ENCODE results near the gene KCNH1.

Gene KCNH1

GRCh38 chr1:210652329-210652954 lies 481.5 kb downstream of the KCNH1 start:
- Histone ChIP-seq H3K36me3 (ENCODE audit: control insufficient read depth, insufficient read depth, low read length) (no peaks in the 10 kb centered on the region), H3K4me1 (ENCODE audit: control insufficient read depth, insufficient read depth, low read length) (no peaks in the 10 kb centered on the region), H3K9ac (ENCODE audit: low read length) (no peak overlapping the region), H3K27me3 (ENCODE audit: control insufficient read depth, insufficient read depth, low read length) (no peaks in the 10 kb centered on the region), H3K4me3 (ENCODE audit: low read length) (no peak overlapping the region), H3K9me3 (ENCODE audit: control insufficient read depth, low read length) (no peaks in the 10 kb centered on the region)

DNA sequence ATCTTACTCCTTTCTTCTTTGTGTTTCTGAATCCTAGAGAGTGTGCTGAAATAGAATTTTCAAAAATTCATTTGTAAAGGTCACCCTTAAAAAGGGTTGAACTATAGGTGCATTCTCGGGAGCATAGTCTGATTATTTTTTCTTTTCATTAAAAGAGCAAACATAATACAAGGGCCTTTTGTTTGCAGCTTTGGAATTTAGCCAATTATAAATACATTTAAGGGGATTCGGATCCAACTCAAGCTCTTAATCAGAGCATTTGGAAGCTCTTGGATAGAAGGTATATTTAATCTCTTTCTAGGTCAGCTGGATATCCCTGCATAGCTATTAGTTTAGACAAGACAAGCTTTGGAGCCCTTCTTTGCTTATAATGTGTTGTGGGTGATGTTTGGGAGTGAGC lies 483.5 kb downstream of the KCNH1 start:
- Histone ChIP-seq H3K9me3 (ENCODE audit: control insufficient read depth, low read length) (no peaks in the 10 kb centered on the region), H3K27me3 (ENCODE audit: control insufficient read depth, insufficient read depth, low read length) (no peaks in the 10 kb centered on the region), H3K36me3 (ENCODE audit: control insufficient read depth, insufficient read depth, low read length) (no peaks in the 10 kb centered on the region)

DNA sequence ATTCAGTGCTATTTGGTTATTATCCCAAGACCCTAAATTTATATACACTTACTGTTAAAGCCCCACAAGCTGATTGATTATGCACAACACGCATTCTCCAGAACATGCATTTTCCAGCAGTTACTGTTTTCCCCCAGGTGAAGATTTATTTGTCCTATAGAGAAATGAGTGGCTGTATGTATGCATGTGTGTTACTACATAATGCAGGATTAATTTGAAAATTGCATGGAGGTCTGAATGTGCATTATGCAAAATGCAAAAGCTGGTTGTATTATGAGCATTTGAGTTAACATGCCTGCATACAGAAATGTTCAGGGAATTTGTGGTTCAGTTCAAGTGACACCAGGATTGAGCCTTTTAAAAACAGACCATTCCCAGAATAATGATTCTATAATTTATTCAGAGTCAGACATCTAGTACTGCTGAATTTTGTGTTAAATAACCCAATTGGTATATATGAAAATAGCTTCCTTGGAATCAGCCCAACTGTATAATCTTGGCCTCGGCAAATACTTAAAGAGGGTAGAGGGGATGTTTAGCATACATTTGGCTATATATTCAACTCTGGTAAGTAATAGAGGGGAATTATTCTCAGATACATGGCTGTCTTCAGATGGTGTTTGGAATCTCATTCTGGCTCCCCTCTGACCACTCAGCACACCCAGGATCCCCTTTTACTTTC lies 485.2 kb downstream of the KCNH1 start:
- Histone ChIP-seq H3K27me3 (ENCODE audit: control insufficient read depth, insufficient read depth, low read length) (no peaks in the 10 kb centered on the region), H3K9me3 (ENCODE audit: control insufficient read depth, low read length) (no peaks in the 10 kb centered on the region), H3K9ac (ENCODE audit: low read length) (no peak overlapping the region), H3K4me3 (ENCODE audit: low read length) (no peak overlapping the region), H3K36me3 (ENCODE audit: control insufficient read depth, insufficient read depth, low read length) (no peaks in the 10 kb centered on the region), H3K4me1 (ENCODE audit: control insufficient read depth, insufficient read depth, low read length) (no peaks in the 10 kb centered on the region)

More for the DNA sequence above, 483.5 kb downstream of the KCNH1 start:
- Histone ChIP-seq H3K4me3 (ENCODE audit: low read length) (no peak overlapping the region), H3K9ac (ENCODE audit: low read length) (no peak overlapping the region), H3K4me1 (ENCODE audit: control insufficient read depth, insufficient read depth, low read length) (no peaks in the 10 kb centered on the region)

DNA sequence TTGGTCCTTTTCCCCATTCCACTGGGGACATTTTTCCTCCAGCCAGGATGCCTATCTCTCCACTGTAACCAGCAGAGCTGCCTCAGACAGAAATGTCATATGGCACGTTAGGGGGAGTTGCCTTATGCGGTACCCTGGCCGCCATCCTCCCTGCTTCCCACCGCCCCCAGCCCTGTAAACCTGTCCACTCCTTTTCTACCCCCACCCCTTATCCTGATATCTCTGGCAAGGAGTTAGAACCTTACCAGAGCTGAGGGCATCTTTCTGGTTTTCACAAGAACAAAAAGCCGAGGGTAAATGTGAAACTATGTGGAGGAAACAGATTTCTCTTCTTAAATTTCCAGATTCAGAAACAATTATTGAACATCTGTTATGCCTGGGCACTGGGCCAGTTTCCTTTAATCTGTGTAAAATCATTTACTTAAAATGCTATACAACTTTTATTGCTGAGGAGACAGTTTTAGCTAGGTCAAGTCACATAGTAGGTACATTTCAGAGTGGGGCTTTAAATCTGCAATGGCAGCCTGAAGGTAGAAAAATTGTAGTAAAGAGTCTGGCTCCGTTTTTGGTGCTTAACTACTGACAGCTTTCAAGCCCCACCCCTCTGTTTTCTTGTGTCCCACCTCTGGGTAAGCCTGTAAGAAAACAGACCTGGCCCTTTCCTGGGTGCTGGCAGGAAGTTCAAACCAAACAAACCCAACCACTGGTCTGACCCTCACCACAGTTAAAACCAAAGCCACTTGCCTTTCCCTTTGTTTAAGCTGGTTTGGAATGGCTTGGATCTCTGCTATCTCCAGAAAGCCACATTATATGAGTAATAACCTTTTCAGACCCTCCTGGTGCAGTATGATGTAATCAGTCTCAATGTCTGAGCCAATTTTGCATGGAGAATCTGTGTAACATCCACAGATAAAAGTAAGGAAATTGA lies 486.3 kb downstream of the KCNH1 start:
- H3K9ac ChIP-seq (ENCODE audit: low read length) = no peak overlapping the region

DNA sequence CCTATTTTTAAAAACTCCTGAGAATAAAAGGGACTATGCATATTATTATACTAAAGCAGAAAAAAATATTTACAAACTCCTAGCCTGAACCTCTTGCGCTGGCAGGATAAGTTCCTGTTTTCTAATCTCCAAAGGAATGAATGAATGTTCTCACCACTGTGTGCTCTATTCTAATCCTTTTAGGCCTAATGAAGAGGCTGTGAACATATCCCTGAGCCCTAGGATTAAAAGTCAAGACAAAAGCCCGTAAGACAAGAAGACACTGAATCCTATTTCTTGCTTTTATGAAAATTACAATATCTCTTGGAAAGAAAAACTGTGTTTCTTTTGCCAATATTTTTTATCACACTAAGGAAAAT lies 487.7 kb downstream of the KCNH1 start:
- no peak overlapping the region for H3K4me3 ChIP-seq (ENCODE audit: low read length)
- H3K9ac ChIP-seq (ENCODE audit: low read length) = no peak overlapping the region
- H3K4me1 ChIP-seq (ENCODE audit: control insufficient read depth, insufficient read depth, low read length) = no peaks in the 10 kb centered on the region
- no peaks in the 10 kb centered on the region for H3K36me3 ChIP-seq (ENCODE audit: control insufficient read depth, insufficient read depth, low read length)
- H3K27me3 ChIP-seq (ENCODE audit: control insufficient read depth, insufficient read depth, low read length) = no peaks in the 10 kb centered on the region
- no peaks in the 10 kb centered on the region for H3K9me3 ChIP-seq (ENCODE audit: control insufficient read depth, low read length)

More for the DNA sequence above, 486.3 kb downstream of the KCNH1 start:
- H3K27me3 ChIP-seq (ENCODE audit: control insufficient read depth, insufficient read depth, low read length) = no peaks in the 10 kb centered on the region
- no peaks in the 10 kb centered on the region for H3K4me1 ChIP-seq (ENCODE audit: control insufficient read depth, insufficient read depth, low read length)
- H3K4me3 ChIP-seq (ENCODE audit: low read length) = no peak overlapping the region
- no peaks in the 10 kb centered on the region for H3K36me3 ChIP-seq (ENCODE audit: control insufficient read depth, insufficient read depth, low read length)
- H3K9me3 ChIP-seq (ENCODE audit: control insufficient read depth, low read length) = no peaks in the 10 kb centered on the region

- Histone ChIP-seq H3K4me1 (ENCODE audit: control insufficient read depth, insufficient read depth, low read length) (no peaks in the 10 kb centered on the region), H3K36me3 (ENCODE audit: control insufficient read depth, insufficient read depth, low read length) (no peaks in the 10 kb centered on the region), H3K9ac (ENCODE audit: low read length) (no peak overlapping the region), H3K27me3 (ENCODE audit: control insufficient read depth, insufficient read depth, low read length) (no peaks in the 10 kb centered on the region), H3K4me3 (ENCODE audit: low read length) (no peak overlapping the region), H3K9me3 (ENCODE audit: control insufficient read depth, low read length) (no peaks in the 10 kb centered on the region)
These were observed 488.2 kb downstream of the KCNH1 start for GRCh38 chr1:210645582-210646257.

DNA sequence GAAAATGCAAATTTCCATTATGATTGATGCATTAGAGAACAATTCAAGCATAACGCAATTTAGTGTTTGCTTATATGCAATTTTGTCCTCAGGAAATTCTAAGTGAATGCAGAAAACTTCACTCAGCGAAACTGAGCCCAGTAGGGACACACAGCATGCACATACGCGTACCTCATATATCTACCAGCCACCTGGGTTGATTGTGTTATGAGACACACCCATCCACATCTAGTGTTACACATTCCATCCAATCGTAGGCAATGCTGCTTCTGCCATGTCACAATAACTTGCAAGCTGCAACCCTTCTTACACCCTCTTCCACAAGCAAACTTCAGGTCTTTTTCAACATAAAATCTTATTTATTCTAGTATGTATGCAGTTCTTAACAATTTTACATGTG lies 492.4 kb downstream of the KCNH1 start:
- H3K27me3 ChIP-seq (ENCODE audit: control insufficient read depth, insufficient read depth, low read length) = no peaks in the 10 kb centered on the region
- no peak overlapping the region for H3K9ac ChIP-seq (ENCODE audit: low read length)
- no peaks in the 10 kb centered on the region for H3K36me3 ChIP-seq (ENCODE audit: control insufficient read depth, insufficient read depth, low read length)
- no peaks in the 10 kb centered on the region for H3K9me3 ChIP-seq (ENCODE audit: control insufficient read depth, low read length)
- H3K4me3 ChIP-seq (ENCODE audit: low read length) = no peak overlapping the region
- H3K4me1 ChIP-seq (ENCODE audit: control insufficient read depth, insufficient read depth, low read length) = no peaks in the 10 kb centered on the region

DNA sequence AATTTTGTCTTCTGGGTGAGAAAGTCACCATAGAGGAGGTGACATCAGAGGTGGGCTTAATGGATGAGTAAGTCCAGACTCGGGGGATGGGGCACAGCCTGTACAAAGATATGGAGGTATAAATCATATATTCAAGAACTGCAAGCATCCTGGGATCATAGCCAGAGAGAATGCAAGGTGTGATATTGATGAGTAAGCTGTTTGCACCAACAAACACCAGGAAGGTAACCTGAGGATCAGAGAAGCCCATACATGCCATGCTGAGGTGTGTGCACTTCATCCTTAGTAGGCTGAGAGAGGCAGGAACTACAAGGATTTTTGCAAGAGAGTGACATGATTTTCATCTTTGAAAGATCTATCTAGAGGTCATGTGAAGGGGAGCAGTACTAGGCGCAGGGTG lies 498.8 kb downstream of the KCNH1 start:
- H3K9ac ChIP-seq (ENCODE audit: low read length) = no peak overlapping the region
- no peaks in the 10 kb centered on the region for H3K9me3 ChIP-seq (ENCODE audit: control insufficient read depth, low read length)
- H3K27me3 ChIP-seq (ENCODE audit: control insufficient read depth, insufficient read depth, low read length) = no peaks in the 10 kb centered on the region
- H3K4me3 ChIP-seq (ENCODE audit: low read length) = no peak overlapping the region
- no peaks in the 10 kb centered on the region for H3K4me1 ChIP-seq (ENCODE audit: control insufficient read depth, insufficient read depth, low read length)
- no peaks in the 10 kb centered on the region for H3K36me3 ChIP-seq (ENCODE audit: control insufficient read depth, insufficient read depth, low read length)

- Histone ChIP-seq H3K9me3 (ENCODE audit: control insufficient read depth, low read length) (no peaks in the 10 kb centered on the region), H3K4me1 (ENCODE audit: control insufficient read depth, insufficient read depth, low read length) (no peaks in the 10 kb centered on the region), H3K4me3 (ENCODE audit: low read length) (no peak overlapping the region), H3K36me3 (ENCODE audit: control insufficient read depth, insufficient read depth, low read length) (no peaks in the 10 kb centered on the region), H3K27me3 (ENCODE audit: control insufficient read depth, insufficient read depth, low read length) (no peaks in the 10 kb centered on the region), H3K9ac (ENCODE audit: low read length) (no peak overlapping the region)
These were observed 500.3 kb downstream of the KCNH1 start for GRCh38 chr1:210633636-210634035.

GRCh38 chr1:210633140-210633539 lies 500.8 kb downstream of the KCNH1 start:
- H3K4me1 ChIP-seq (ENCODE audit: control insufficient read depth, insufficient read depth, low read length) = no peaks in the 10 kb centered on the region
- H3K9ac ChIP-seq (ENCODE audit: low read length) = no peak overlapping the region
- no peak overlapping the region for H3K4me3 ChIP-seq (ENCODE audit: low read length)
- no peaks in the 10 kb centered on the region for H3K27me3 ChIP-seq (ENCODE audit: control insufficient read depth, insufficient read depth, low read length)
- no peaks in the 10 kb centered on the region for H3K9me3 ChIP-seq (ENCODE audit: control insufficient read depth, low read length)
- H3K36me3 ChIP-seq (ENCODE audit: control insufficient read depth, insufficient read depth, low read length) = no peaks in the 10 kb centered on the region

DNA sequence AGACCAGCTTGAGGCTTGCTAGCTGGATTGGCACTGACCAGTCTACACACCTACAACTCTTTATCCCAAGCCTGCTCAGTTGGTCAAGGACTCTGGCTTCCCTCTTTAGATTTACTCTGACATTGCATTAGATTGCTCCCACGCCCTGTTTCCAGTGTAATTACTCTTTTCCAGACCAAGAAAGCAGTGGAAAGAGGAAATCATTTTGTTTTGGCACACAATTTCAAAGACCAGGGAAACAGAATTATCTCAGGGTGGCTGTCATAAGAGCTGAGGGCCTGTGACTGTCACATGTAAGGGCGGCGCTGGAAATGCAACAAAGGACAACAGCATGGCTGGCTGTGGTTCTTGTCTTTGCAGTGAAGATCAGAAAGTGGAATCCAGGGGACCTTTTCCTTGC lies 502.5 kb downstream of the KCNH1 start:
- no peaks in the 10 kb centered on the region for H3K4me1 ChIP-seq (ENCODE audit: control insufficient read depth, insufficient read depth, low read length)
- no peaks in the 10 kb centered on the region for H3K9me3 ChIP-seq (ENCODE audit: control insufficient read depth, low read length)
- H3K9ac ChIP-seq (ENCODE audit: low read length) = no peak overlapping the region
- no peaks in the 10 kb centered on the region for H3K36me3 ChIP-seq (ENCODE audit: control insufficient read depth, insufficient read depth, low read length)
- no peak overlapping the region for H3K4me3 ChIP-seq (ENCODE audit: low read length)
- no peaks in the 10 kb centered on the region for H3K27me3 ChIP-seq (ENCODE audit: control insufficient read depth, insufficient read depth, low read length)

DNA sequence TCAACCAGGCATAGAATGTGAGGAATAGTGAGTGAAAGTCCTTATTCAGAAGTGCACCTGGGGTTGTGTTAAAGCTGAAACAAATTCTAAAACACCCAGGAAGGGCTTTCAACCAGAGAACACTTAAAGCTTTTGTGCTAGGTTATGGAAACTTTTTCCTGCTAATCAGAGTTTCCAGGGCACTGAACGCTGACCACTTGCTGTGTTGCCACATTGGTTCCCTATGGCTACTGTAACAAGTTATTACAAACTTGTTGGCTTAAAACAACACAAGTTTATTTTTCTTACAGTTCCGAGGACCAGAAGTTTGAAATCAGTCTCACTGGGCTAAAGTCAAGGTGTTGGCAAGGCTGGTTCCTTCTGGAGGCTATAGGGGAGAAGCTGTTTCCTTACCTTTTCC lies 504.7 kb downstream of the KCNH1 start:
- no peaks in the 10 kb centered on the region for H3K4me1 ChIP-seq (ENCODE audit: control insufficient read depth, insufficient read depth, low read length)
- H3K27me3 ChIP-seq (ENCODE audit: control insufficient read depth, insufficient read depth, low read length) = no peaks in the 10 kb centered on the region
- H3K36me3 ChIP-seq (ENCODE audit: control insufficient read depth, insufficient read depth, low read length) = no peaks in the 10 kb centered on the region
- H3K4me3 ChIP-seq (ENCODE audit: low read length) = no peak overlapping the region
- no peak overlapping the region for H3K9ac ChIP-seq (ENCODE audit: low read length)
- no peaks in the 10 kb centered on the region for H3K9me3 ChIP-seq (ENCODE audit: control insufficient read depth, low read length)
